ENCODE data around the gene TNS1. TPM values are rescaled to one million over a fixed set of nuclear protein-coding genes. Genes with fewer than 3 reads are reported as not detected.

The TNS1 gene
- total RNA-seq, 2 experiments from 2014 or later, result 0.92 to 0.97 TPM

- no peak overlapping the region for H3K4me3 Mint-ChIP-seq
- ChIA-PET CTCF (no interaction called here), POLR2A (no interaction called here)
- H3K4me1 Mint-ChIP-seq (ENCODE audit: low read depth), result peaks cover 7% of the 10 kb centered on the region
- intact Hi-C loops (cut with micrococcal nuclease), result no loop called here
- H3K27me3 Mint-ChIP-seq, result peaks cover 5% of the 10 kb centered on the region
- H3K9me3 Mint-ChIP-seq, result peaks cover 25% of the 10 kb centered on the region
- H3K27ac Mint-ChIP-seq, result no peak overlapping the region
- DNase-seq, result no peak
- peaks cover 7% of the 10 kb centered on the region for H3K36me3 Mint-ChIP-seq
Measured at GRCh38 chr2:217761645-217762277, 241.0 kb downstream of the TNS1 start.

GRCh38 chr2:217759991-217760390 lies 242.8 kb downstream of the TNS1 start:
- no peak overlapping the region for H3K4me3 Mint-ChIP-seq
- DNase-seq, result no peak
- peaks cover 3% of the 10 kb centered on the region for H3K27me3 Mint-ChIP-seq
- POLR2A ChIA-PET, result no interaction called here
- CTCF ChIA-PET, result no interaction called here
- H3K36me3 Mint-ChIP-seq, result peaks cover 4% of the 10 kb centered on the region
- intact Hi-C loops (cut with micrococcal nuclease), result loop anchor here (5.0 kb wide), 1 partner anchor 1068 kb away; no protein-coding TSS in a partner anchor
- peaks cover 25% of the 10 kb centered on the region for H3K9me3 Mint-ChIP-seq
- H3K4me1 Mint-ChIP-seq (ENCODE audit: low read depth), result peaks cover 18% of the 10 kb centered on the region
- no peak overlapping the region for H3K27ac Mint-ChIP-seq

- H3K4me3 Mint-ChIP-seq, result no peak overlapping the region
- H3K9me3 Mint-ChIP-seq, result peaks cover 11% of the 10 kb centered on the region
- ChIA-PET POLR2A (no interaction called here), CTCF (interaction anchor here (1.0 to 1.3 kb wide), 8 partner anchors 10 to 1075 kb away, joined by 3 to 6 read pairs (median 4); no protein-coding TSS in a partner anchor)
- H3K4me1 Mint-ChIP-seq (ENCODE audit: low read depth), result peaks cover 21% of the 10 kb centered on the region
- H3K27me3 Mint-ChIP-seq, result no peaks in the 10 kb centered on the region
- intact Hi-C loops (cut with micrococcal nuclease), result loop anchor here (5.0 kb wide), 1 partner anchor 1065 kb away; no protein-coding TSS in a partner anchor
- no peaks in the 10 kb centered on the region for H3K36me3 Mint-ChIP-seq
- DNase-seq, result no peak
- no peak overlapping the region for H3K27ac Mint-ChIP-seq
Measured at GRCh38 chr2:217757108-217757463, 245.7 kb downstream of the TNS1 start.

- H3K27ac Mint-ChIP-seq, result no peak overlapping the region
- intact Hi-C loops (cut with micrococcal nuclease), result loop anchor here (5.0 kb wide), 1 partner anchor 1064 kb away; no protein-coding TSS in a partner anchor
- no peaks in the 10 kb centered on the region for H3K27me3 Mint-ChIP-seq
- DNase-seq, result peak; percentile 77
- peaks cover 6% of the 10 kb centered on the region for H3K9me3 Mint-ChIP-seq
- ChIA-PET POLR2A (no interaction called here), CTCF (interaction anchor here (0.6 to 1.3 kb wide), 12 partner anchors 10 to 1075 kb away, joined by 3 to 6 read pairs (median 4); no protein-coding TSS in a partner anchor)
- H3K4me1 Mint-ChIP-seq (ENCODE audit: low read depth), result peaks cover 21% of the 10 kb centered on the region
- H3K36me3 Mint-ChIP-seq, result no peaks in the 10 kb centered on the region
- H3K4me3 Mint-ChIP-seq, result peak overlapping the region; percentile 42
Measured at GRCh38 chr2:217756375-217757107, 246.3 kb downstream of the TNS1 start.

GRCh38 chr2:217755027-217755745 lies 247.6 kb downstream of the TNS1 start:
- Mint-ChIP-seq H3K9me3 (no peaks in the 10 kb centered on the region), H3K4me3 (no peak overlapping the region), H3K4me1 (ENCODE audit: low read depth) (peaks cover 21% of the 10 kb centered on the region), H3K27ac (no peak overlapping the region), H3K36me3 (no peaks in the 10 kb centered on the region), H3K27me3 (no peaks in the 10 kb centered on the region)
- ChIA-PET POLR2A (no interaction called here), CTCF (interaction anchor here (0.6 kb wide), 1 partner anchor 31 kb away, joined by 4 read pairs; no protein-coding TSS in a partner anchor)
- intact Hi-C loops (cut with micrococcal nuclease), result loop anchor here (5.0 kb wide), 1 partner anchor 1063 kb away; no protein-coding TSS in a partner anchor
- DNase-seq, result no peak

- no peaks in the 10 kb centered on the region for H3K9me3 Mint-ChIP-seq
- no peaks in the 10 kb centered on the region for H3K36me3 Mint-ChIP-seq
- POLR2A ChIA-PET, result no interaction called here
- intact Hi-C loops (cut with micrococcal nuclease), result no loop called here
- CTCF ChIA-PET, result no interaction called here
- no peaks in the 10 kb centered on the region for H3K27me3 Mint-ChIP-seq
- DNase-seq, result no peak
- H3K4me3 Mint-ChIP-seq, result no peak overlapping the region
- no peak overlapping the region for H3K27ac Mint-ChIP-seq
- H3K4me1 Mint-ChIP-seq (ENCODE audit: low read depth), result peaks cover 21% of the 10 kb centered on the region
Measured at GRCh38 chr2:217753460-217754200, 249.2 kb downstream of the TNS1 start.

GRCh38 chr2:217752714-217753459 lies 249.9 kb downstream of the TNS1 start:
- ChIA-PET CTCF (no interaction called here), POLR2A (no interaction called here)
- Mint-ChIP-seq H3K9me3 (no peaks in the 10 kb centered on the region), H3K27ac (no peak overlapping the region), H3K27me3 (no peaks in the 10 kb centered on the region), H3K4me1 (ENCODE audit: low read depth) (peaks cover 21% of the 10 kb centered on the region), H3K4me3 (no peak overlapping the region), H3K36me3 (no peaks in the 10 kb centered on the region)
- intact Hi-C loops (cut with micrococcal nuclease), result no loop called here
- DNase-seq, result no peak

- no peak overlapping the region for H3K4me3 Mint-ChIP-seq
- H3K4me1 Mint-ChIP-seq (ENCODE audit: low read depth), result peaks cover 16% of the 10 kb centered on the region
- ChIA-PET POLR2A (no interaction called here), CTCF (interaction anchor here (1.0 kb wide), 1 partner anchor 37 kb away, joined by 3 read pairs; no protein-coding TSS in a partner anchor)
- no peak for DNase-seq
- H3K27ac Mint-ChIP-seq, result no peak overlapping the region
- intact Hi-C loops (cut with micrococcal nuclease), result no loop called here
- H3K27me3 Mint-ChIP-seq, result no peaks in the 10 kb centered on the region
- no peaks in the 10 kb centered on the region for H3K36me3 Mint-ChIP-seq
- no peaks in the 10 kb centered on the region for H3K9me3 Mint-ChIP-seq
Measured at GRCh38 chr2:217751952-217752351, 250.8 kb downstream of the TNS1 start.

- Mint-ChIP-seq H3K4me1 (ENCODE audit: low read depth) (peaks cover 11% of the 10 kb centered on the region), H3K4me3 (no peak overlapping the region), H3K9me3 (no peaks in the 10 kb centered on the region), H3K27ac (no peak overlapping the region), H3K36me3 (no peaks in the 10 kb centered on the region), H3K27me3 (no peaks in the 10 kb centered on the region)
- ChIA-PET CTCF (interaction anchor here (1.0 kb wide), 1 partner anchor 38 kb away, joined by 3 read pairs; no protein-coding TSS in a partner anchor), POLR2A (no interaction called here)
- no peak for DNase-seq
- intact Hi-C loops (cut with micrococcal nuclease), result no loop called here
Measured at GRCh38 chr2:217751192-217751591, 251.6 kb downstream of the TNS1 start.
